ENCODE data around the gene ALG1. TPM values are rescaled to one million over a fixed set of nuclear protein-coding genes. Genes with fewer than 3 reads are reported as not detected.
"Not testable (repeated sequence)": the region's sequence is repeated elsewhere in the genome, so short reads cannot be mapped to it uniquely, and the experiment has no call there.

Gene ALG1
- polyA plus RNA-seq, 1 donor = 25.6 TPM

DNA sequence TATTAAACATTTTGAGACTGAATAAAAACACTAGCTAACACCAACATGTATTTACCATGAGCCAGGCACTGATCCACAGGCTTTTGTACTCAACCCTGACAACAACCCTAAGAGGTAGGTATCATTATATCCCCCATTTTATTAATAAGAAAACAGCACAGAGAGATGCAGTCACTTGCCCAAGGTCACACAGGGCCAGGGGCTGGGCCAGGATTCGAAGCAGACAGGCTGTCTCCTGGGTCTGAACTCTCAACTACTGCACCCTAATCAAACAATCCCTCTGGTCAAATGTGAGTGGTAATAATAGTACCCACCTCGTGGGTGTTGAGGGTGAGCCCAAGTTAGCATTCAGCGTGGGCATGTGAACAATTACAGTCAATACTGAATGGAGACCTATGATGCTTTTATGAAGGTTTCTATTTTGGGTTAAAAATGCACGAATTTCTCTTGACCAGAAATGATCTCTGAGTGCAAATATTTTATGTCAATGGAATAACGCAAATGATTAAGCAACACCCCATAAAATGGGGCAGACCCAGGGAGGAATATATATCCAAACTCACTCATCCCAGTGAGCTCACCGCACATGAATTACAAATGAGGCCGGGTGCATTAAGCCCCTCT, 24.9 kb downstream of the ALG1 start:
- WGBS (ENCODE audit: insufficient coverage, low lambda C conversion rate) = no CpG with 5 or more reads among the region's 7 CpGs
- H3K36me3 ChIP-seq (ENCODE audit: control insufficient read depth, insufficient read depth, low read length); H3K27me3 ChIP-seq (ENCODE audit: control insufficient read depth, insufficient read depth, low read length); H3K9me3 ChIP-seq (ENCODE audit: control insufficient read depth, low read depth, low read length); H3K27ac ChIP-seq (ENCODE audit: low read length); H3K4me1 ChIP-seq (ENCODE audit: control insufficient read depth, insufficient read depth, low read length); DNase-seq: not testable (repeated sequence)
- H3K4me3 ChIP-seq (ENCODE audit: low read length) = peak overlapping the region; percentile 53

GRCh38 chr16:5097061-5097469, 25.4 kb downstream of the ALG1 start:
- peak in 1 of 2 donors; percentile 41 for DNase-seq
- not testable (repeated sequence) for H3K4me1 ChIP-seq (ENCODE audit: control insufficient read depth, insufficient read depth, low read length); H3K36me3 ChIP-seq (ENCODE audit: control insufficient read depth, insufficient read depth, low read length); H3K9me3 ChIP-seq (ENCODE audit: control insufficient read depth, low read depth, low read length); H3K27ac ChIP-seq (ENCODE audit: low read length); H3K27me3 ChIP-seq (ENCODE audit: control insufficient read depth, insufficient read depth, low read length)
- WGBS (ENCODE audit: insufficient coverage, low lambda C conversion rate) = no CpG with 5 or more reads among the region's 23 CpGs
- H3K4me3 ChIP-seq (ENCODE audit: low read length) = peak overlapping the region; percentile 53

DNA sequence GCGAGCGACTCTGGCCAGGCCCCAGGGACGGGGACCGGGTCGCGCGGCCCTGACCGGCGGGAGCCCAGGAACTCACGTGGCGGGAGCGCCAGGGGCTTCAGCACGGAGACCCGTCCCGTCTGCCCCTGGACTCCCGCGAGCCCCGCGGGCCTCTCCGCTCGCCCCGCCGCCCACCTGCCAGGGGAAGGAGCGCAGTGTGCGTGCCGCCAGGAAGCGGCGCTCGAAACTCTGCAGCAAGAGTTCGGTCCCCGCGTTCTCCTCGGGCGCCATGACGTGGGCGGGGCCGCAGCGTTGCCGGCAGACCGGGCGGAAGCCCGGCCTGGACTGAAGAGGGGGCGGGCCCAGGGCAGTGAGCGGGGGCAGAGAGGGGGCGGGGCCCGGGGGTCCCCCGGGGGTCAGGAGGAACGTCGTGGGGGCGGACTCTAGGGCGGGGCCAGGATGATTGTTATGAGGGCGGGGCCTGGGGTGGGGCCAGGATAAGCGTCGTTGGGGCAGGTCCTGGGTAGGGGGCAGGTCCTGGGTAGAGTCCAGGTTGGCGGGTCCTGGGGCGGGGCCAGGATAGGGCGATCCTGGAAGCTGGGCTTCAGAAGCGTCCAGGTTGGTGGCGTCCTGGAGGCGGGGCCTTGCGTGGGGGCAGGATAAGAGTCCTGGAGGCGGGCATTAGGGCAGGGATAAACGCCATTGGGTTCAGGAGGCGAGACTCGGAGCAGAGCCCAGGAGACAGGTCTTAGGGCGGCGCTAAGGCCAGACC, 26.0 kb downstream of the ALG1 start, which contains the start of gene EEF2KMT:
Gene EEF2KMT, minus strand, starts transcription at position 326 of the 751 bp plus-strand sequence. Its CDS starts 56 bp downstream, at position 270.
- WGBS (ENCODE audit: insufficient coverage, low lambda C conversion rate) = no CpG with 5 or more reads among the region's 67 CpGs
- H3K4me1 ChIP-seq (ENCODE audit: control insufficient read depth, insufficient read depth, low read length); H3K27me3 ChIP-seq (ENCODE audit: control insufficient read depth, insufficient read depth, low read length); H3K9me3 ChIP-seq (ENCODE audit: control insufficient read depth, low read depth, low read length); H3K36me3 ChIP-seq (ENCODE audit: control insufficient read depth, insufficient read depth, low read length): not testable (repeated sequence)
- Histone ChIP-seq H3K4me3 (ENCODE audit: low read length) (peak within 1 kb of the TSS; percentile 66), H3K27ac (ENCODE audit: low read length) (peak within 1 kb of the TSS; percentile 89)
- peak; percentile 99 for DNase-seq

GRCh38 chr16:5098221-5099159, 26.8 kb downstream of the ALG1 start:
- Histone ChIP-seq H3K27ac (ENCODE audit: low read length) (peak overlapping the region; percentile 89), H3K4me3 (ENCODE audit: low read length) (peak overlapping the region; percentile 66)
- WGBS (ENCODE audit: insufficient coverage, low lambda C conversion rate) = no CpG with 5 or more reads among the region's 67 CpGs
- peak; percentile 58 to 85 for DNase-seq
- not testable (repeated sequence) for H3K27me3 ChIP-seq (ENCODE audit: control insufficient read depth, insufficient read depth, low read length); H3K36me3 ChIP-seq (ENCODE audit: control insufficient read depth, insufficient read depth, low read length); H3K9me3 ChIP-seq (ENCODE audit: control insufficient read depth, low read depth, low read length); H3K4me1 ChIP-seq (ENCODE audit: control insufficient read depth, insufficient read depth, low read length)

DNA sequence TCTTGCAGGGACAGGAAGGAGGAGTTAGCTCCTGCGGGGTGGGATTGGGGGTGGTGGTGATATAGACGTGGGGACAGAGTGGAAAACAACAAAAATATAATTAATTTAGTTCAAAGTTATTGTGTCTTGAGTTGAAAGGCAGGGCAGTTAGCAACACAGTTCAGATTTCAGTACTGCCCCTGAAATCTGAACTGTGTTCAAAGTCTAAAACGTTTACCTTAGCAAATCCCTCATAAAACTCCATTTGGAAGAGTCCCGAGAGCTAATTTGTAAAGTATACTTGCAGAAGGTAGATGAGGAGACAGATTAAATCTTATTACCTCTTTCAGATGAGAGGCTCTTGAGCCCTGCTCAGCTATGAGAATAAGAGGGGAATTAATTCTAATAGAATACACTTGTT, 27.5 kb downstream of the ALG1 start:
- H3K4me1 ChIP-seq (ENCODE audit: control insufficient read depth, insufficient read depth, low read length); H3K9me3 ChIP-seq (ENCODE audit: control insufficient read depth, low read depth, low read length); H3K4me3 ChIP-seq (ENCODE audit: low read length); H3K36me3 ChIP-seq (ENCODE audit: control insufficient read depth, insufficient read depth, low read length); H3K27me3 ChIP-seq (ENCODE audit: control insufficient read depth, insufficient read depth, low read length): not testable (repeated sequence)
- no CpG with 5 or more reads among the region's 4 CpGs for WGBS (ENCODE audit: insufficient coverage, low lambda C conversion rate)
- peak in 1 of 2 donors; percentile 47 for DNase-seq
- H3K27ac ChIP-seq (ENCODE audit: low read length) = peak overlapping the region; percentile 89

- not testable (repeated sequence) for DNase-seq; H3K36me3 ChIP-seq (ENCODE audit: control insufficient read depth, insufficient read depth, low read length); H3K9me3 ChIP-seq (ENCODE audit: control insufficient read depth, low read depth, low read length); H3K27ac ChIP-seq (ENCODE audit: low read length); H3K4me3 ChIP-seq (ENCODE audit: low read length); H3K4me1 ChIP-seq (ENCODE audit: control insufficient read depth, insufficient read depth, low read length); H3K27me3 ChIP-seq (ENCODE audit: control insufficient read depth, insufficient read depth, low read length)
- no CpG with 5 or more reads among the region's 12 CpGs for WGBS (ENCODE audit: insufficient coverage, low lambda C conversion rate)
Observed at GRCh38 chr16:5103296-5104032, 31.8 kb downstream of the ALG1 start.

GRCh38 chr16:5105039-5105438, 33.4 kb downstream of the ALG1 start:
- WGBS (ENCODE audit: insufficient coverage, low lambda C conversion rate) = no CpG with 5 or more reads among the region's 5 CpGs
- not testable (repeated sequence) for H3K9me3 ChIP-seq (ENCODE audit: control insufficient read depth, low read depth, low read length)

GRCh38 chr16:5108505-5109158, 37.0 kb downstream of the ALG1 start:
- no peaks in the 10 kb centered on the region for H3K4me1 ChIP-seq (ENCODE audit: control insufficient read depth, insufficient read depth, low read length)
- H3K4me3 ChIP-seq (ENCODE audit: low read length) = no peak overlapping the region
- no peaks in the 10 kb centered on the region for H3K27me3 ChIP-seq (ENCODE audit: control insufficient read depth, insufficient read depth, low read length)
- no CpG with 5 or more reads among the region's 27 CpGs for WGBS (ENCODE audit: insufficient coverage, low lambda C conversion rate)
- no peak overlapping the region for H3K27ac ChIP-seq (ENCODE audit: low read length)
- H3K9me3 ChIP-seq (ENCODE audit: control insufficient read depth, low read depth, low read length) = no peaks in the 10 kb centered on the region
- DNase-seq = no peak
- H3K36me3 ChIP-seq (ENCODE audit: control insufficient read depth, insufficient read depth, low read length) = no peaks in the 10 kb centered on the region

More at GRCh38 chr16:5105039-5105438, 33.4 kb downstream of the ALG1 start:
- H3K4me1 ChIP-seq (ENCODE audit: control insufficient read depth, insufficient read depth, low read length); DNase-seq; H3K27me3 ChIP-seq (ENCODE audit: control insufficient read depth, insufficient read depth, low read length); H3K36me3 ChIP-seq (ENCODE audit: control insufficient read depth, insufficient read depth, low read length); H3K27ac ChIP-seq (ENCODE audit: low read length); H3K4me3 ChIP-seq (ENCODE audit: low read length): not testable (repeated sequence)

DNA sequence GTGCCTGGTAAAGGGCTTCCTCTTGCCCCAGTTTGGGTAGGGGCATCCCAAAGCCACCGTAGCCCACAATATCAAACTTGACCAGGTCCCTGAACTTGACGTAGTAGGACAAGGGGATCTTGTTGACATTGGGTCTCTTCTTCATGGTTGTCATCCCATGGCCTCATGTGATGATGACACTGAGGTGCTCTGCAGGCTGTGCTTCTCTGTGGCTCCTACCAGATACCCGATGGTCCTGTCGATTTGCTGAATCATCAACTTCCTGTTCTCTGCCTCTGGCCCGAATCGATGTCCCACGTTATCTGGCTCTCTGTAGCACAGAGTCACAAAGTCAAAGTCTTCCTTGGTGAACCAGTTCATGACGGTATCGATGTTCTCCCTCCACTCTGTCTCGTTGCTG, 39.3 kb downstream of the ALG1 start:
- DNase-seq; H3K36me3 ChIP-seq (ENCODE audit: control insufficient read depth, insufficient read depth, low read length); H3K4me3 ChIP-seq (ENCODE audit: low read length); H3K4me1 ChIP-seq (ENCODE audit: control insufficient read depth, insufficient read depth, low read length); H3K9me3 ChIP-seq (ENCODE audit: control insufficient read depth, low read depth, low read length); H3K27ac ChIP-seq (ENCODE audit: low read length); H3K27me3 ChIP-seq (ENCODE audit: control insufficient read depth, insufficient read depth, low read length): not testable (repeated sequence)
- no CpG with 5 or more reads among the region's 10 CpGs for WGBS (ENCODE audit: insufficient coverage, low lambda C conversion rate)
